MCF 10A (cell line): ENCODE measurements around the gene PTBP2. TPM values are rescaled to one million over a fixed set of nuclear protein-coding genes. Genes with fewer than 3 reads are reported as not detected.

Experiments used
- BruUV-seq: library from RNA; stranded (reverse); fragments of 400-500 nt; replicated peaks from 2 replicates; lab custom pipeline; 2021; lab: Mats Ljungman, UMichigan
- CTCF ChIA-PET: fragments of 300-600 bp; sonication (Branson Sonifier 250); formaldehyde crosslinking; extraction: SDS; loops from one replicate; lab custom pipeline; 2021; ENCODE audit warnings: antibody characterized with exemption, inconsistent platforms; lab: Yijun Ruan, JAX
- POLR2A ChIA-PET: fragments of 300-600, 350-650 bp; sonication (Branson Sonifier 250); formaldehyde crosslinking; extraction: SDS; loops from one replicate; lab custom pipeline; 2020; ENCODE audit warnings: antibody characterized with exemption, inconsistent platforms; lab: Yijun Ruan, JAX
- DNase-seq: peaks from one replicate; pipeline ENCODE4 v3.0.0-alpha.2; 2018; ENCODE audit not compliant: unreplicated experiment
- H3K27ac Mint-ChIP-seq: one replicate; pipeline ENCODE4 v1.8.0; 2022; ENCODE audit warnings: mild to moderate bottlenecking, low read depth, mixed read lengths; ENCODE audit not compliant: unreplicated experiment
- H3K27me3 Mint-ChIP-seq: one replicate; pipeline ENCODE4 v1.8.0; 2022; ENCODE audit warnings: mixed read lengths; ENCODE audit not compliant: insufficient read depth, unreplicated experiment
- H3K36me3 Mint-ChIP-seq: one replicate; pipeline ENCODE4 v1.8.0; 2022; ENCODE audit warnings: mild to moderate bottlenecking, moderate library complexity, mixed read lengths; ENCODE audit not compliant: insufficient read depth, unreplicated experiment
- H3K4me1 Mint-ChIP-seq: one replicate; pipeline ENCODE4 v1.8.0; 2022; ENCODE audit warnings: mixed read lengths; ENCODE audit not compliant: insufficient read depth, unreplicated experiment
- H3K4me3 Mint-ChIP-seq: one replicate; pipeline ENCODE4 v1.8.0; 2022; ENCODE audit warnings: mild to moderate bottlenecking, moderate library complexity, mixed read lengths; ENCODE audit not compliant: unreplicated experiment
- H3K9me3 Mint-ChIP-seq: one replicate; pipeline ENCODE4 v1.8.0; 2022; ENCODE audit warnings: mixed read lengths; ENCODE audit not compliant: unreplicated experiment
- intact Hi-C: fragments of 100-400 bp; cut with micrococcal nuclease; formaldehyde crosslinking; loops from 2 replicates; pipeline ENCODE4 v1.14.1; 2022
- total RNA-seq: library from RNA; stranded (reverse); gene quantifications from 2 replicates; pipeline ENCODE4 v1.2.3, GENCODE V29; 2022
- TF ChIP-seq, protein P1 (sequence below): fragments of 200-600 bp; IDR thresholded peaks from one replicate; pipeline ENCODE4 v1.8.0; 2022; ENCODE audit warnings: antibody characterized with exemption, mild to moderate bottlenecking; ENCODE audit not compliant: unreplicated experiment

The PTBP2 gene
- total RNA-seq, 1 experiment from 2014 or later, result 17.3 TPM

DNA sequence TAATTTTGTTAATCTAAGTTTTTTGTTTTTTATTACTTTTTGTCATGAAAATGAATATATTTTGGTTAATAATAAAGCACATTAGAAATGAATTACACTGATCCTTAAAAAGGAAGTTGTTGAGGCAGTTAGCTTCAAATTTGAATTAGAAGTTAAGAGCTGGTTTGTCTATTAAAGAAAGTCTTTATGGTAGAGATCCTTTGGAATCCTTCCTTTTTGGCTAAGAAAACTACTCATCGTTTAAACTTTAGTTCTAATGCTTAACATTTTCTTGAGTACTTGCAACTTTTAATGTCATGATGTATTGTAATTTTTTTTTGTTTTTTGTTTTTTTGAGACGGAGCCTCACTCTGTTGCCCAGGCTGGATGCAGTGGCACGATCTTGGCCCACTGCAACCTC is 2.4 kb downstream of the PTBP2 start:
- CTCF ChIA-PET, result interaction anchor here (0.6 kb wide), 1 partner anchor 31 kb away, joined by 3 read pairs; no protein-coding TSS in a partner anchor

DNA sequence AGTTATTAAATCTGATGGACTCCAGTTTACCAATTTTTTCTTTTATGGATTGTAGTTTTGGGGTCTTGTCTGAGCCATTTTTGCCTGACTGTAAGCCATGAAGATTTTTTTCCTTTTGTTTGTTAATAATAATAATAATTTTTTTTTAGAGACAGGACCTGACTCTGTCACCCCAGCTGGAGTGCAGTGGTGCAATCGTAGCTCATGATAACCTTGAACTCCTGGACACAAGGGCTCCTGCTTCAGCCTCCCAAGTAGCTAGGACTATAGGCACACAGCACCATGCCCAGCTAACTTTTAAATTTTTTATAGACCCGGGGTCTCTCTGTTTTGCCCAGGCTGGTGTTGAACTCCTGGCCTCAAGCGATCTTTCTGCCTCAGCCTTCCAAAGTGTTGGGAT is 6.3 kb downstream of the PTBP2 start:
- intact Hi-C loops, result no loop called here
- H3K4me3 Mint-ChIP-seq, result no peak overlapping the region
- H3K36me3 Mint-ChIP-seq, result peaks cover 63% of the 10 kb centered on the region
- no peaks in the 10 kb centered on the region for H3K9me3 Mint-ChIP-seq
- TF ChIP-seq, protein P1, sequence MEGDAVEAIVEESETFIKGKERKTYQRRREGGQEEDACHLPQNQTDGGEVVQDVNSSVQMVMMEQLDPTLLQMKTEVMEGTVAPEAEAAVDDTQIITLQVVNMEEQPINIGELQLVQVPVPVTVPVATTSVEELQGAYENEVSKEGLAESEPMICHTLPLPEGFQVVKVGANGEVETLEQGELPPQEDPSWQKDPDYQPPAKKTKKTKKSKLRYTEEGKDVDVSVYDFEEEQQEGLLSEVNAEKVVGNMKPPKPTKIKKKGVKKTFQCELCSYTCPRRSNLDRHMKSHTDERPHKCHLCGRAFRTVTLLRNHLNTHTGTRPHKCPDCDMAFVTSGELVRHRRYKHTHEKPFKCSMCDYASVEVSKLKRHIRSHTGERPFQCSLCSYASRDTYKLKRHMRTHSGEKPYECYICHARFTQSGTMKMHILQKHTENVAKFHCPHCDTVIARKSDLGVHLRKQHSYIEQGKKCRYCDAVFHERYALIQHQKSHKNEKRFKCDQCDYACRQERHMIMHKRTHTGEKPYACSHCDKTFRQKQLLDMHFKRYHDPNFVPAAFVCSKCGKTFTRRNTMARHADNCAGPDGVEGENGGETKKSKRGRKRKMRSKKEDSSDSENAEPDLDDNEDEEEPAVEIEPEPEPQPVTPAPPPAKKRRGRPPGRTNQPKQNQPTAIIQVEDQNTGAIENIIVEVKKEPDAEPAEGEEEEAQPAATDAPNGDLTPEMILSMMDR, result no peak
- H3K27me3 Mint-ChIP-seq, result no peaks in the 10 kb centered on the region
- ChIA-PET POLR2A (interaction anchor here (0.6 to 0.8 kb wide), 2 partner anchors 9 to 130 kb away, joined by 3 to 5 read pairs; no protein-coding TSS in a partner anchor), CTCF (interaction anchor here (0.8 kb wide), 1 partner anchor 11 kb away, joined by 3 read pairs; no protein-coding TSS in a partner anchor)
- no peak for DNase-seq
- BruUV-seq, result no TSS peak
- peaks cover 34% of the 10 kb centered on the region for H3K4me1 Mint-ChIP-seq
- peak overlapping the region; percentile 65 for H3K27ac Mint-ChIP-seq

More for the DNA sequence above, 2.4 kb downstream of the PTBP2 start:
- H3K36me3 Mint-ChIP-seq, result peaks cover 50% of the 10 kb centered on the region
- TF ChIP-seq, protein P1, result no peak
- DNase-seq, result no peak
- H3K4me3 Mint-ChIP-seq, result peak overlapping the region; percentile 6
- no peaks in the 10 kb centered on the region for H3K9me3 Mint-ChIP-seq
- POLR2A ChIA-PET, result interaction anchor here (0.7 to 1.8 kb wide), 3 partner anchors 11 to 250 kb away, joined by 3 to 8 read pairs (median 3); no protein-coding TSS in a partner anchor
- H3K4me1 Mint-ChIP-seq, result peaks cover 23% of the 10 kb centered on the region
- H3K27ac Mint-ChIP-seq, result no peak overlapping the region
- no TSS peak for BruUV-seq
- no peaks in the 10 kb centered on the region for H3K27me3 Mint-ChIP-seq
- intact Hi-C loops, result loop anchor here (2.0 to 5.0 kb wide), 2 partner anchors 163 to 362 kb away; no protein-coding TSS in a partner anchor

DNA sequence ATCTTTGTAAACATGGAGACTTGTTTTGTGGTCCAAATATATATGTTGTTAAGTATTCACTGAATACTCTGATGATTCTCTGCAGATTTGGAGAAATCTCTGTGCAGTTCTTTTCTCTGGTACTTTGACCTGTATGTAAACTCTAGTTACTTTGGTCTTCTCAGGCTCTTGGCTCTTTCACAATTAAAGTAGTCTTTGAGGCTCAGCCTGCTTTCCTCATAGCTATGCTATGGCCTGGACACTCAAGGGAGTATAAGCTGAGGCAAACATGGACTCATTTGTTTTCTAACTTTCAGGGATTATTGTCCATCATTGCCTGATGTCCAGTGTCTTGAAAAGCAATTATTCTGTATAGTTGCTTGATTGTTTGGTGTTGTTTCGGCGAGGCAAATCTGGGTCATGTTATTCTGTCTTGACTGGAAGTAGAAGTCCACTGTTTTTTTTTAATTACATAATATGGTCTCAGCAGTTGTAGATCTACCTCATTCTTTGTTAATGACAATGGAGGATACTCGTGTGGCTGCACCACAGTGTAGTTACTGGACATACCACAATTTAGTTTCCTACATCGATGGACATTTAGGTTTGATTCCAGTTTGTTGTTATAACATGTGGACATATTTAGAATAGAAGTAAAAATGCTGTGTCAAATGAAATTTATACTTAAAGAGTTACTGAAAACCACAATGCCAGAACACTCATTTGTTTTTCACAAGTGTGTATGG is 9.2 kb downstream of the PTBP2 start:
- Mint-ChIP-seq H3K9me3 (no peaks in the 10 kb centered on the region), H3K27ac (no peak overlapping the region), H3K4me1 (peaks cover 28% of the 10 kb centered on the region), H3K27me3 (no peaks in the 10 kb centered on the region), H3K36me3 (peaks cover 61% of the 10 kb centered on the region), H3K4me3 (no peak overlapping the region)
- no peak for DNase-seq
- POLR2A ChIA-PET, result interaction anchor here (0.6 to 2.3 kb wide), 2 partner anchors 9 to 13 kb away, joined by 3 to 13 read pairs; partner anchors contain the start of gene PTBP2
- CTCF ChIA-PET, result interaction anchor here (1.1 kb wide), 1 partner anchor 20 kb away, joined by 4 read pairs; no protein-coding TSS in a partner anchor
- intact Hi-C loops, result no loop called here
- TF ChIP-seq, protein P1, result no peak
- BruUV-seq, result no TSS peak

DNA sequence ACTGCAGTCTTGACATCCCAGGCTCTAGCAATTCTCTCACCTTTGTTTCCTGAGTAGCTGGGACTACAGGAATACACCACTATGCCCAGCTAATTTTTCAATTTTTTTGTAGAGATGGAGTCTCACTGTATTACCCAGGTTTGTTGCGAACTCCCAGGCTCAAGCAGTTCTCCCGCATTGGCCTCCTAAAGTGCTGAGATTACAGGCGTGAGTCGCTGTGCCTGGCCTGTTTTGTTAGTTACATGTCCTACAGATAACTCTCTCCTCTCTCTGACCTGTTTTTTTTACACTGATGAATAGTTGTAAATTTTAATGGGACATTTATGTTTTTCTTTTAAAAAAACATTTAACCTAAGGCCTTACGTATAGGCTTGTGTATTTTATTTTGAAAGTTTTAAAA is 19.8 kb downstream of the PTBP2 start:
- POLR2A ChIA-PET, result interaction anchor here (0.7 to 0.9 kb wide), 3 partner anchors 16 to 387 kb away, joined by 3 read pairs; no protein-coding TSS in a partner anchor
- H3K4me1 Mint-ChIP-seq, result no peaks in the 10 kb centered on the region
- H3K27ac Mint-ChIP-seq, result no peak overlapping the region
- TF ChIP-seq, protein P1, result no peak
- CTCF ChIA-PET, result interaction anchor here (0.6 to 1.4 kb wide), 4 partner anchors 505 to 1761 kb away, joined by 3 to 5 read pairs (median 3); no protein-coding TSS in a partner anchor
- intact Hi-C loops, result no loop called here
- no TSS peak for BruUV-seq
- no peaks in the 10 kb centered on the region for H3K9me3 Mint-ChIP-seq
- H3K27me3 Mint-ChIP-seq, result no peaks in the 10 kb centered on the region
- H3K4me3 Mint-ChIP-seq, result no peak overlapping the region
- peaks cover 38% of the 10 kb centered on the region for H3K36me3 Mint-ChIP-seq
- DNase-seq, result no peak
